Daoy (cell line): ENCODE data around the gene EXOC2. TPM values are rescaled to one million over a fixed set of nuclear protein-coding genes. Genes with fewer than 3 reads are reported as not detected.
"Not testable (repeated sequence)": the region's sequence is repeated elsewhere in the genome, so short reads cannot be mapped to it uniquely, and the experiment has no call there.

Experiments used
- DNase-seq: peaks from one replicate; pipeline ENCODE4 v3.0.0-alpha.2; 2015; ENCODE audit warnings: low read depth
- total RNA-seq: library from RNA; depleted of rRNA; stranded (reverse); fragments of >200 nt; shearing (Covaris generic); gene quantifications from 2 replicates; pipeline ENCODE4 v1.2.3, GENCODE V29; 2014

The EXOC2 gene
- total RNA-seq, 1 experiment from 2014 or later: 46.2 TPM

DNA sequence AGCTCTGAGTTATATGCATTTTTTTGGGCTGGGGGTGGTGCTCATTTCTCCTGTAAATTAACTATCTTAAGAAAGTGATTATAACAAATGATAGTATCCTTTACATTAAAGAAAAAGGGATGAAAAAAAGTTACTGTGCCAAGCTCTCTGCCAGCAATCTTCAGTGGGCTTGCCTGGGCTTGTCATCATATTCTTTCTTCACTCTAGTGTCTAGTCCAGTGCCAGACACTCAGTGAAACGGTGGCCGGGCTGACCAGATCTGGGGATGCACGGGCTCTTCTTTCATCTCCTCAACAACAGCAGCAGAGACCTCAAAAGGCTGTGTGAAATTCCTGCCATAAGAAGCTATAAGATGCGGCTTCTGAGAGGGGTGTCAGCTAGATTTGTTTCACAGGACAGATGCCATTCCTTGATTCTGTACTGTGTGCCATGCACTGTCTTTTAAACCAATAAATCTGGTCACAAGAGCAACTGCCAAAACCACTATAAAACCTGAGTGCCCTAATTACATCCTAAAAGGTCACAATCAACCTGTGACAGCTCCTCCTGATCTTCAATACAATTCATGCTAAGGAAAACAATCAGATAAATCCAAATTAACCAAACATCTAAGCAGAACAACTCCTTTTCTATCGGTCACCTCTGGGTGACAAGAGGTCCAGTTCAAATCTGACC is 12.1 kb downstream of the EXOC2 start:
- no peak for DNase-seq

DNA sequence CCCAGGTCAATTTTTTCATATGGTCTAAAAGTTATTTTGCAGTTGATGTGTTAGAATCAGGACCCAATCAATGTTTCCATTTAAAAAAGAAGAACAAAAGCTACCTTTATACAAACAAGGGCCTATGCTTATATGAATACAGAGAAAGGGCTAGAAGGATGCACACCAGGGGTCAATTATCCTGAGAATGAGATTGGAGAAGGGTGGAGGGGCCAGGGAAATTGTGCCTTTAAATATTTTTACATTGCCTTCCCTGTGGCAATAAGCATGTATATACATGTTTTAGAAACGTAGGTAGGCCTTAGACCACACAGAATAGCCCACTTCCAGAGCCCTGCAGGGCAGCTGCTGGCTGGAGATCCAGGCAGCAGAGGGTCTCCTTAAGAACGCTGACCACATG is 12.7 kb downstream of the EXOC2 start:
- no peak for DNase-seq

DNA sequence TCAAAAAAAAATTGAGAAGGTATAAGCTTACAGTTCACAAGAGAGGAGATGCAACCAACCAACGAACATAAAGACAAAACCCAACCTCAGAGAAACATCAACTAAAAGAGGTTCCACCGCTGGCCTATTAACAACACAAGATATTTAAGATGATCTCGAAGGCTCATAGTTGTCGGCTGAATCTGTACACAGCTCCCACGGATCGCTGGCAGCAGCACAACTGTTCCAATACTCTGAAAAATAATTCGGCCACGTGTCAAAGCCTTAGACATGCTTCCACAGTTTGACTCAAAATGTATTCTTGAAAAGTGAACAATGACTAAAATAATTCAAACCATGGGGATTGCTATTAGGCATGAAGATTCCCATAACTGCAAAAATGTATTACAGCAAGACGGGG is 13.7 kb downstream of the EXOC2 start:
- no peak for DNase-seq

DNA sequence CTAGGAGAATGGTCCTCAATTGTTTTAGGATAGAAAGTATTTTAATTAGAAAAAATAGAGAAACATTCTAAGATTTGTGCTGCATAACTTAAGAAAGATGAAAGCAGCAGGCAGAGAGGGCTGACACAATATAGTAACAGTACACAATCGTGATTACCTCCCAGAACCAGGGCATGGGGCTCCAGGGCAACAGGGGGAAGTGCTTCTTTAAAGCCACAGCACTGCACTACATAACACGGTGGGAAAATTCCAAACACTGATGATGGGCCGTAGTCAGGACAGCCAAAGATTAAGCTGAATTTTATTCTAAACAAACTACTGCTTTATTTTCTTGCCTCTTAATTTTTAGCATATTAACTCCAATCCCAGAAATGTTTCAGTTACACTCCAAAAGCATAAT is 14.4 kb downstream of the EXOC2 start:
- DNase-seq: no peak

DNA sequence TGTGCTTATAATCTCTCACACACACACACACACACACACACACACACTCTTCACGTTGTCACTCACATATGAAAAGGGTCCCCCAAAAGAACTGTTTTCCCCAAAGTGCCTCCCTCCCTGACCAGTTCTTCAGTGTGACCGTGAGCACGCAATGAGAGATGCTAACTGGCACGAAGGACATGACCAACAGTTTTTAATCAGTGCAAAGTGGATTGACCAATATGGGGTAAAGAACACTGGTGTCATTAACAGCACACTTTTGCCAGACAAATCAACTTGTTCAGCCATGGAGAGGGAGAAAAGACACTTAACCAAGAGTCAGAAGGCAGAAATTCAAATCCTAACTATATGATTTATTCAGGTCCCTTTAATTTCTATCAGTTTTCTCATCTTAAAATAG is 15.0 kb downstream of the EXOC2 start:
- DNase-seq: no peak

DNA sequence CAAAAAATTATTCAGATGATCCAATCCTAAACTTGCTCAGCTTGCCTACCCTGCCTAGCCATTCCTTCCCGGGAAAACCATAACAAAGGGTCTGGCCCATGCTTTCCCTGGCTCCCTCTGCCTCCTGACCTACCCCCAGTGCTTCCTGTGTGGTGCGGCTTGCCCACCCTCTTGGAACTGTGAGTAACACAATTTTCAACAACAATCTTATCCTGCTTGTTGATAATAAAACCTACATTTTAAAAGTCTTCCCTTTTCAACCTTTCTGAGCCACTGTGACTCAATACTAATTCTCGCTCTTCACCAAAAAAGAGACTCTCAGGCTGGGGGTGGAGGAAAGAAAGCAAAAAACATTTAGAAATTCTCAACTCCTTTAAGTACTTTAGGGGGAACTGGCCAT is 18.0 kb downstream of the EXOC2 start:
- DNase-seq: no peak

DNA sequence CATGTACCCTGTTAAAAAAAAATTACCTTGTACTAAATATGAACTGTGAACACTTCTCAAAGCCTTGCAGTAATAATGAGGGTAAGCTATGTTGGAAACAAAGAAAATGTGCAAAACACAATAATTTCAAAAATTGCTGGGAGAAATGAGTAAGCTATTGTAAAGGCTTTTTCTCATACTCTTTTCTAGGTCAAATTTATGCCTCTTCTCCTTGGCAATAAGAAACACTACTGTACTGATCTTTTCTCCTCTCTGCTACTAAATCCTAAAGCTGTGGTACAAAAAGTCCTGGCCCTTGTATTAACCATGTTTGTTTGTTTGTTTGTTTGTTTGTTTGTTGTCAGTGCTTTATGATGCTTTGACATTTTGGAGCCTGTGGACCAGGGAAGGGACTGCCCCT is 18.5 kb downstream of the EXOC2 start:
- DNase-seq: no peak

DNA sequence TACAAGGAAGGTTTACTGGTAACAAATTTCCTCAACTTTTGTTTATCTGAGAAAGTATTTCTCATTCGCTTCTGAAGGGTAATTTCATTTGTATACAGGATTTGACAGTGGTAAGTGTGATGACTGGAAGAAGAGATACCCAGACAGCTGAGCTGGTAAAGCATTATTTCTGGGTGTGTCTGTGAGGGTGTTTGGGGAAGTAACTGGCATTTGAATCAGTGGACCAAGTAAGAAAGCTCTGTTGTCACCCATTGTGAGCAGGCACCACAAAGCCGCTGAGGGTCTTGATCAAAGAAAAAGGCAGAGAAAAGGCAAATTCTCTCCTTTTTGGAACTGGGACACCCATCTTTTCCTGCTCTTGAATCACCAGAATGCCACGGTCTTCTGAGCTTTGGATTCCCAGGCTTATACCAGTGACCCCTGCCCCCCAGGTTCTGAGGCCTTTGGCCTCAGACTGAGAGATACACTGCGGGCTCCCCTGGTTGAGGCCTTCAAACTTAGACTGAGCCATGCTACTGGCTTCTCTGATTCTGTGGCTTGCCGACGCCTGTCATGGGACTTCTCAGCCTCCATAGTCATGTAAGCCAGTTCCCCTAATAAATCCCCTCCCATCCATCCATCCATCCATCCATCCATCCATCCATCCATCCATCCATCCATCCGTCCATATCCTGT is 25.5 kb downstream of the EXOC2 start:
- no peak for DNase-seq

DNA sequence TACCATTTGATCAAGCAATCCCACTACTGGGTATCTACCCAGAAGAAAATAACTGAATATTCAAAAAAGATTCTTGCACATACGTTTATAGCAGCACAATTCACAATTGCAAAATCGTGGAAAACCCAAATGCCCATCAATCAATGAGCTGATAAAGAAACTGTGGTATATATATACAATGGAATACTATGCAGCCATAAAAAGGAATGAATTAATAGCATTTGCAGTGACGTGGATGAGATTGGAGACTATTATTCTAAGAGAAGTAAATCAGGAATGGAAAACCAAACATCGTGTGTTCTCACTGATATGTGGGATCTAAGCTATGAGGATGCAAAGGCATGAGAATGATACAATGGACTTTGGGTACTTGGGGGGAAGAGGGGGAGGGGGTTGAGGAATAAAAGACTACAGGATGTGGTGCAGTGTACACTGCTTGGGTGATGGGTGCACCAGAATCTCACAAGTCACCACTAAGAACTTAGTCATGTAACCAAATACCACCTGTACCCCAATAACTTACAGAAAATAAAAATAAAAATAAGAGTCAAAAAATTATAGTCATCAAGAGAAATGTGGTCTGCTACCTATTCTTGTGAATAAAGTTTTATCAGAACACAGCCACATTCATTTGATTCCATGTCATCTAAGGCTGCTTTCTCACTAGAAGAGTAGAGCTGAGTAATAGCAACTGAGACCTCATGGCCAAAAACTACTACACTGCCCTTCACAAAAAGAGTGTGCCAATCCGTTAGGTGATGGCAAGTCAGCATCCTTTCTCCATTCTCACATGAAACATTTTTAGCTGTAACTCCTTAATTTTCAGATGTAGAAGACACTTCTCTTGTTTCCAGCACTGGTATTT is 27.3 kb downstream of the EXOC2 start:
- DNase-seq: no peak

DNA sequence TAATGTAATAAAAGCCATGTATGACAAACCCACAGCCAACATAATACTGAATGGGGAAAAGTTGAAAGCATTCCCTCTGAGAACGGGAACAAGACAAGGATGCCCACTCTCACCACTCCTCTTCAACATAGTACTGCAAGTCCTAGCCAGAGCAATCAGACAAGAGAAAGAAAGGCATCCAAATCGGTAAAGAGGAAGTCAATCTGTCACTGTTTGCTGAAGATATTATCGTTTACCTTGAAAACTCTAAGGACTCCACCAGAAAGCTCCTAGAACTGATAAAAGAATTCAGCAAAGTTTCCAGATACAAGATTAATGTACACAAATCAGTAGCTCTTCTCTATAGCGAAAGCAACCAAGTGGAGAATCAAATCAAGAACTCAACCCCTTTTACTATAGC is 29.2 kb downstream of the EXOC2 start:
- not testable (repeated sequence) for DNase-seq

DNA sequence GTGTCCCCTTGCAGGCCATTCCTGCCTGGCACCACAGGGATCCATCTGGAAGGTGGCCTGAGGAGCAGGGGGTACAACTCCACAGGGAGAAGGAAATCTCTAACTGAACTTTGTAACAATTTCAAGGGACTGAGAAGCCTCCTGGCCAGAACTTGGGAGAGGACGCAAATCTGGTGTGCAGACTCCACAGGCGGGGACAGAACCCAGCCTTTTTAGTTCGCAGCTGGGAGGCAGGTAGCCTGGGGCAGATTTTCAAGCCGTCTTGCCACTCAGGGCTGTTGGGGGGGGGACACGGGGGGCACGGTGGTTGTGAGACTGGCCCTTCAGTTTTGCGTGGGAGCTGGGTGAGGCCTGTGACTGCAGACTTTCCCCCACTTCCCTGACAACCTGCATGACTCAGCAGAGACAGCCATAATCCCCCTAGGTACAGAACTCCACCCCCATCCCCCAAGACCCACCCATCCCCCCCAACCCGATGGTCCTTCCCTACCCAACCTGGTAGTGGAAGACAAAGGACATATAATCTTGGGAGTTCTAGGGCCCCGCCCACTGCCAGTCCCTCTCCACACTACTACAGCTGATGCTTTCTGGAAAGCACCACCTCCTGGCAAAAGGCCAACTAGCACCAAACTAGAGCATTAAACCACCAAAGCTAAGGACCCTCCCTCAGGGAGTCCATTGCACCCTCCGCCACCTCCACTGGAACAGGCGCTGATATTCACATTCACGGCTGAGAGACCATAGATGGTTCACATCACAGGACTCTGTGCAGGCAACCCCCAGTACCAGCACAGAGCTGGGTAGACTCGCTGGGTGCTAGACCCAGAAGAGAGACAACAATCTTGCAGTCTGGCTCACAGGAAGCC is 33.0 kb downstream of the EXOC2 start:
- DNase-seq: peak; percentile 34

DNA sequence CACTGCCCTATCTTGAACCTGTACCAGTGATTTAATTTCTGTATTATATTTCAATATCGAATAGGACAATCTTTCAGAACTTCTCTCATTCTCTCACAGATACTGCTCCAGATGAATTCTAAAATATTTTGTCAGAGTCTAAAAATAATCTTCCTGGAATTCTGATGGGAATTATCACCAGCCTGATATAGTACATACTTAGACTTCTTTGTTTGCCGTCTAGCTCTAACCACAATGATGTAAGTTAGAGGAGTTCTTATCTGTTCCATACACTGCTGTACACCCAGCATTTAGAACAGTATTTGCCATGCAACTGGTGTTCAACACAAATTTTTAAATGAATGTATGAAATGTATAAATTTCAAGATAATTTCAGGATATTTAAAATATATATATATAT is 34.7 kb downstream of the EXOC2 start:
- DNase-seq: no peak

DNA sequence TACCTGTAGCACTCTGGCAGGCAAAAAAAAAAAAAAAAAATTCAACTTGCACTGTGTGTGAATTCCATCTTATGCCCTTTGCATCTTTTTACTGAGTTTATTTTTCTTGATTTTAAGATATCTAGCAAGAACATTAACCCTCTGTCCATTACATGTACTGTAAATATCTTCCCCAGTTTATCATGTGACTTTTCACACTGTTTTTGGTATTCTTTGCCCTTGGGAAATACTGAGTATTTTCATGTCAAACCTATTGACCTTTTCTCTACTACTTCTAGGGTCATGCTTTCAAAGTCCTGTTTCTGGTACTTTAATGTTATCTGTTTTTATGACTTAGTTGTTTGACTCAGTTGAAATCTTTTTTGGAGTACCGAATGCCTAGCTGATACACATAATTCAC is 35.2 kb downstream of the EXOC2 start:
- DNase-seq: no peak

DNA sequence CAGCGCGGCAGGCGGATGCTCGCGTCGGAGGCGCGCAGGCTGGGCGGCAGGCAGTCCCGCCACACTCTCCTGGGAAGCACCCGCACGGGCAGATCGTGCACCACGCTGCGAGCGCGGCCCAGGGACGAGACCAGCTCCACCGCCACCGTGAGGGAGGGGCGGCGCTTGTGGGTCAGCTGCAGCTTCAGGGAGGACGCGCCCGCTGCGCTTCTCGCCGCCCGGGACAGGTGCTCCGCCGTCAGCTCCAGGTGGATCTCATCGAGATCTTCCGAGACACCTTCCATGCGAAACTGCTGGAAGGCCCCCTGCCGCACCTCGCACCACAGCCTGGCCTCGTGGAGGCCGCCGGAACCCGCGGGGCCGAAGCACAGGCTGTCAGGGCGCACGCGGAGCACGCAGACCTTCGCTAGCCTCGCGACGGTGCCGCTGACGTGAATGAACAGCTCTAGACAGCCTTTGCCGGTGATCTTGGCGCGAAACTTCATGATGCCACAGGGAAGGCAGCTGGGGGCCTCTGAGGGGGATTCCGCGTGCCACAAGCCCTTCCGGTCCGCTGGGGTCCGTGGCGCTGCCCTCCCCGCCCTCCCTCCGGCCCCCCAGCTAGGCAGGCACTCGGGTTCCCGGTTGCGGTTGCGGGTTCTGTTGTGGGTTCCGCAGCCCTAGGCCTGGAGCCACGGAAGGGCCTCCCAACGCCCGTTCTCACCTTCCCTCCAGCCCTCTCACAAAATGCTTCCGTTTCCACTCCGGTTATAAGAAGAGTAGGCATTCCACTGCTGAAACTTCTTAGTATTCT is 36.3 kb downstream of the EXOC2 start, which contains the start of gene HUS1B:
TSS of gene HUS1B (minus strand) at position 641 of the 793 bp plus-strand sequence. CDS start at position 485, 156 bp downstream.
- DNase-seq: no peak

DNA sequence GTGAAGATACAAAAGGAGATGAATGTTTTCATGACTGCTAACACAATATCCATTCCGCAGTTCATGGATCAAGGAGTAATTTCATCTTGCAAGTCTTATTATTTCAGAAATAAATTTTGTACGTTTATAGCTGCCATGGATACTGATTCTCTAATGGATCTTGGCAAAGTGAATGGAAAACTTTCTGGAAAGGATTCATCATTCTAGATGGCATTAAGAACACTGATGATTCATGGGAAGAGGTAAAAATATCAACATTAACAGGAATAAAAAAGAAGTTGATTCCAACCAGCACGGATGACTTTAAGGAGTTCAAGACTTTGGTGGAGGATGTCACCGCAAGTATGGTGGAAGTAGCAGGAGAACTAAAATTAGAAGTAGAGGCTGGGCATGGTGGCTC is 38.8 kb downstream of the EXOC2 start:
- no peak for DNase-seq

DNA sequence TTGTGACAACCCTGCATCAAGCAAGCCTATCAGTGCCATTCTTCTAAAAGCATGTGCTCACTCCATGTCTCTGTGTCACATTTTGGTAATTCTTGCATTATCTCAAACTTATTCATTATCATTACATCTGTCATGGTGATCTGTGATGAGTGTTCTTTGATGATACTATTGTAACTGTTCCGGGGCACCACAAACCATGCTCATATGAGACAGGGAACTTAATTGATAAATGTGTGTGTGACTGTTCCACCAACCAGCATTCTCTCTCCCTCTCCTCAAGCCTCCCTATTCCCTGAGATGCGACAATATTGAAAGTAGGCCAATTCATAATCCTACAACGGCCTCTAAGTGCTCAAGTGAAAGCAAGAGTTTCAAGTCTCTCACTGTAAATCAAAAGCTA is 40.1 kb downstream of the EXOC2 start:
- no peak for DNase-seq

DNA sequence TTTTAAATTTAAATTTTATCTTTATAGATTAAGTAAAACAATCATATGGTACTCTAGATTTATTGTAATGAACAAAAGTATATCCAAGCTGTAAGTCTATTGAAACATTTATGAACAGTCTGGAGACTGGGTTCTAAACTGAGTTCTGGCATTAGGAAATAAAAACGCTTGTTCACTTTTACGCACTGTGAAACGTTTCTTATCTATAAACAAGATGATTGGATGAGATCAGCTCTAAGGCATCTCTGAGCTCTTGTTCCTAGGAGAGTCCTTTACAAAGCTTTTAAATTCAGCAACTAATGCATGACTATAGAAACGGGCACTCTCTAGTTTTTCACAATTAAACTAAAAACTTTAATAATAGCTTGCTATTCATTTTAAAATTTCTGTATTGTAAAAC is 42.8 kb downstream of the EXOC2 start:
- DNase-seq: no peak

DNA sequence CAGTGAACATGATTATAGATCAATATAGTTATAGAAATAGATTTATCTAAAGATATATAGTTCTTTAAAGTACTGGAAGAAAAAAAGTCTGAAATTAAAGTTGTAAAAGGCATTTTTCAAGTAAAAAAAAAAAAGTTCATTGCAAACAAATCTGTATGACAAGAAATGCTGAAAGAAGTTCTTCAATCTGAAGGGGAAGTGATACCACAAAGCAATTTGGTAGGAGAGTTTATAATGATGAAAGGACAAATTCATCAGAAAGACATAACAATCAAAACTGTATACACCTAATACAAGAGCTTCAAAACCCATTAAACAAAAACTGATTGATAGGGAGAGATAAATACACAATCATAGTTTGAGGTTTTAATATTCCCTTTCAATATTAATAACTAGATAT is 50.1 kb downstream of the EXOC2 start:
- no peak for DNase-seq

DNA sequence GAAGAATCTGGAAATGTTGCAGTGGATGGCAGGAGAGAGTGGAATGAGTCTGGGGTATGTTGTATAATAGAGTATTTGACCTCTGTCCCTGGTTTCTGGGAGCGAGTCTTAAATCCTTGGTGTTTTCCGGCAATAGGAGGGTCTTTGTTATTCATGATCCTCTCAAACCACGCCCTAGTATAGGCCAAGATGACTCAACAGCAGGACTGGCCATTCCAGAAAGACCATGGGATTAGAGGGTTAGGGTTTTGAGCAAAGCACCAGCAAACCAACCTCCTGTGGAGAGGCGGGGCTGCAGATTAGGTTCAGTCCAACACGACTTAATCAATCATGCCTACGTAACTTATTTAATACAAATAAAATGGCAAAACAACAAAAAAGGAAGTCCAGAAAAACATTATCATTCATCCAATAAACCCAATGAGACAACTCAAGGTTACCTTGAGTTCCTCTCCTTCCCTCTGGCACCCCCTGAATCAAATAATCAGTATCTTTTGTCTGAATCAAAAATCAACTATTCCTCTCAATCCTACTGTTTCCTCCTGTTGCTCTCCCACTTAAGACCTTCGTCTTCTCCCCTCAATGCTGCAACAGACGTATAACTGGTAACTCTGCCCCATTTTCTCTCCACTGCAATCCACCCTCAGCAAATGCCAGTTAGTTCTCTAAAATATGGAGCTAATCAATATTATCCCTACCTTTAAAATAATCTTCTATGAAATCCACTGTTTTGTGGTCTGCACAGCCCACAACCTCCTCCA is 51.5 kb downstream of the EXOC2 start:
- no peak for DNase-seq

DNA sequence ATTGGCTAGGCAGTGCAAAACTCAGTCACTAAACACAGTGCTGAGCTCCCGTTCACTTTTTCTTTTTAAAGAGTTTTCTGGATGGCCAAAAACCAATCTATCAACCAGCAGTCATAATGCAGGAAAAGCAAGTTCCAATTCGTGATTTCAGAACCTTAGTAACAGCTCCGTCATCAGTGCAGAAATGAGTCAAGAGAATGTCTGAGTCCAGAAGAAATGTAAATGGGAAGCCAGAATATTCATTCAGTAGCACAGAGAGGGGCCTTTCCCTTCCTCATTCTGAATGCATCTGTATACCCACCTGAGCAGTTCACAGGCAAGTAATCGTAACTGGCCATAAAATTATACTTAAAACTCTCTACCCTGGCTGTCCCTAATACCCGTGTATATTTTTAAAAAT is 56.5 kb downstream of the EXOC2 start:
- DNase-seq: no peak
